ENCODE measurements around the gene TYMP. TPM values are rescaled to one million over a fixed set of nuclear protein-coding genes. Genes with fewer than 3 reads are reported as not detected.

Gene TYMP
- total RNA-seq, 1 donor from 2014 or later: 3.3 TPM

DNA sequence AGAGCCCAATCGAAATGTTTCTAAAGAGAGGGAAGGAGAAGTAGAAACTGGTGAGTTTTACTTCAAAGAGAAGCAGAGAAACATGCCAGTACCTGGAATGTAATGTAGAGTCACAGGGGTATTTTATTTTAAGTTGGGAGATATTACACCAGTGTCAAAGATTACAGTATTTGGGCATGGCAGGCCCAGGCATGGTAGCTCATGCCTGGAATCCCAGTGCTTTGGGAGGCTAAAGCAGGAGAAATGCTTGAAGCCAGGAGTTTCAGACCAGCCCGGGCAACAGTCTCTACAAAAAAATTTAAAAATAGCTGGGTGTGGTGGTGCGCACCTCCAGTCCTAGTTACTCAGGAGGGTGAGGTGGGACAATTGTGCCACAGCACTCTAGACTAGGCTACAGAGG is 30.2 kb upstream of the TYMP start:
- FAIRE-seq: no peak
- peaks cover 31% of the 10 kb centered on the region for H3K27me3 ChIP-seq (ENCODE audit: insufficient read depth, low read length)
- H3K36me3 Mint-ChIP-seq (ENCODE audit: low read depth, unreplicated experiment): no peaks in the 10 kb centered on the region
- H3K9me3 Mint-ChIP-seq (ENCODE audit: unreplicated experiment): no peaks in the 10 kb centered on the region
- TF ChIP-seq, protein P1, sequence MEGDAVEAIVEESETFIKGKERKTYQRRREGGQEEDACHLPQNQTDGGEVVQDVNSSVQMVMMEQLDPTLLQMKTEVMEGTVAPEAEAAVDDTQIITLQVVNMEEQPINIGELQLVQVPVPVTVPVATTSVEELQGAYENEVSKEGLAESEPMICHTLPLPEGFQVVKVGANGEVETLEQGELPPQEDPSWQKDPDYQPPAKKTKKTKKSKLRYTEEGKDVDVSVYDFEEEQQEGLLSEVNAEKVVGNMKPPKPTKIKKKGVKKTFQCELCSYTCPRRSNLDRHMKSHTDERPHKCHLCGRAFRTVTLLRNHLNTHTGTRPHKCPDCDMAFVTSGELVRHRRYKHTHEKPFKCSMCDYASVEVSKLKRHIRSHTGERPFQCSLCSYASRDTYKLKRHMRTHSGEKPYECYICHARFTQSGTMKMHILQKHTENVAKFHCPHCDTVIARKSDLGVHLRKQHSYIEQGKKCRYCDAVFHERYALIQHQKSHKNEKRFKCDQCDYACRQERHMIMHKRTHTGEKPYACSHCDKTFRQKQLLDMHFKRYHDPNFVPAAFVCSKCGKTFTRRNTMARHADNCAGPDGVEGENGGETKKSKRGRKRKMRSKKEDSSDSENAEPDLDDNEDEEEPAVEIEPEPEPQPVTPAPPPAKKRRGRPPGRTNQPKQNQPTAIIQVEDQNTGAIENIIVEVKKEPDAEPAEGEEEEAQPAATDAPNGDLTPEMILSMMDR (IDR thresholded peaks at IDR 0.05; ENCODE audit: insufficient read depth, low read depth, low read length): no peak
- TF ChIP-seq EZH2 (IDR thresholded peaks at IDR 0.05; ENCODE audit: insufficient read depth, low read length): no peak
- no peaks in the 10 kb centered on the region for H3K36me3 ChIP-seq (ENCODE audit: insufficient read depth, low read length)
- H3K27ac ChIP-seq (ENCODE audit: low read depth, low read length): no peak overlapping the region
- H3K4me1 ChIP-seq (ENCODE audit: insufficient read depth, low read length): peaks cover 4% of the 10 kb centered on the region
- no peaks in the 10 kb centered on the region for H4K20me1 ChIP-seq (ENCODE audit: insufficient read depth, low read length)
- no peak for DNase-seq (ENCODE audit: low read depth)
- H3K27ac Mint-ChIP-seq (ENCODE audit: unreplicated experiment): no peak overlapping the region
- H3K4me1 Mint-ChIP-seq (ENCODE audit: low read depth, unreplicated experiment): peaks cover 5% of the 10 kb centered on the region
- no peaks in the 10 kb centered on the region for H3K79me2 ChIP-seq (ENCODE audit: insufficient read depth, low read length)
- H3K4me3 Mint-ChIP-seq (ENCODE audit: unreplicated experiment): no peak overlapping the region
- no peak overlapping the region for H3K4me3 ChIP-seq (ENCODE audit: insufficient read depth, low read depth, low read length)
- no peak overlapping the region for H2AFZ ChIP-seq (ENCODE audit: low read depth, low read length)
- H3K9ac ChIP-seq (ENCODE audit: low read length): no peak overlapping the region
- no peak overlapping the region for H3K4me2 ChIP-seq (ENCODE audit: low read length)
- no peaks in the 10 kb centered on the region for H3K9me3 ChIP-seq (ENCODE audit: insufficient read depth, low read depth, low read length)
- peaks cover 47% of the 10 kb centered on the region for H3K27me3 Mint-ChIP-seq (ENCODE audit: low read depth, unreplicated experiment)

DNA sequence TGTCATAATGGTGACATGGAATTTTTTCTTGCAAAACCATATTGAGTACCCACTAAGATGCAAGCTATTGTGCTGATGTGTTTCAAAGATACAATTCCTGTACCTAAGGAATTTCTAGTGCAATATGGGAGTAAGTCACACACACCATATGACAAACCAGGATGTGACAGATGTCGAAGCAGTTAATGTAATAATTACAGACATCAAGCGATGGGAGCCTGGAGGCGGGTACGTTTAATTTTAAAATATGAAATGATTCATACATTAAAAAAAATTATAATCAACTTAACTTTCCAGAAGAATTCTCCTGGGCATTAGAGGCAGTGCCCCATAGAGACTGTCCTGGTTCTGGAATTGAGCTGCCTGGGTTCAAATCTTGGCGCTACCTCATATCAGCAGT is 26.9 kb upstream of the TYMP start:
- no peak for FAIRE-seq
- no peaks in the 10 kb centered on the region for H4K20me1 ChIP-seq (ENCODE audit: insufficient read depth, low read length)

GRCh38 chr22:50553310-50553709 is 23.5 kb upstream of the TYMP start:
- DNase-seq (ENCODE audit: low read depth) (no peak), FAIRE-seq (no peak)
- Histone ChIP-seq H3K27ac (ENCODE audit: low read depth, low read length) (no peak overlapping the region), H3K27me3 (ENCODE audit: insufficient read depth, low read length) (peaks cover 36% of the 10 kb centered on the region), H3K79me2 (ENCODE audit: insufficient read depth, low read length) (no peaks in the 10 kb centered on the region), H3K36me3 (ENCODE audit: insufficient read depth, low read length) (no peaks in the 10 kb centered on the region), H2AFZ (ENCODE audit: low read depth, low read length) (no peak overlapping the region), H3K9me3 (ENCODE audit: insufficient read depth, low read depth, low read length) (no peaks in the 10 kb centered on the region), H3K4me1 (ENCODE audit: insufficient read depth, low read length) (no peaks in the 10 kb centered on the region), H3K9ac (ENCODE audit: low read length) (no peak overlapping the region), H3K4me2 (ENCODE audit: low read length) (no peak overlapping the region), H4K20me1 (ENCODE audit: insufficient read depth, low read length) (no peaks in the 10 kb centered on the region), H3K4me3 (ENCODE audit: insufficient read depth, low read depth, low read length) (no peak overlapping the region)
- Mint-ChIP-seq H3K4me3 (ENCODE audit: unreplicated experiment) (no peak overlapping the region), H3K27me3 (ENCODE audit: low read depth, unreplicated experiment) (peaks cover 35% of the 10 kb centered on the region), H3K9me3 (ENCODE audit: unreplicated experiment) (no peaks in the 10 kb centered on the region), H3K27ac (ENCODE audit: unreplicated experiment) (no peak overlapping the region), H3K4me1 (ENCODE audit: low read depth, unreplicated experiment) (no peaks in the 10 kb centered on the region), H3K36me3 (ENCODE audit: low read depth, unreplicated experiment) (no peaks in the 10 kb centered on the region)
- TF ChIP-seq EZH2 (IDR thresholded peaks at IDR 0.05; ENCODE audit: insufficient read depth, low read length): no peak
- TF ChIP-seq, protein P1 (IDR thresholded peaks at IDR 0.05; ENCODE audit: insufficient read depth, low read depth, low read length): no peak

More for the DNA sequence above, 26.9 kb upstream of the TYMP start:
- no peak overlapping the region for H3K4me3 Mint-ChIP-seq (ENCODE audit: unreplicated experiment)
- Histone ChIP-seq H3K9ac (ENCODE audit: low read length) (no peak overlapping the region), H3K79me2 (ENCODE audit: insufficient read depth, low read length) (no peaks in the 10 kb centered on the region), H3K4me2 (ENCODE audit: low read length) (no peak overlapping the region), H3K27me3 (ENCODE audit: insufficient read depth, low read length) (peaks cover 29% of the 10 kb centered on the region), H3K27ac (ENCODE audit: low read depth, low read length) (no peak overlapping the region), H3K9me3 (ENCODE audit: insufficient read depth, low read depth, low read length) (no peaks in the 10 kb centered on the region), H3K36me3 (ENCODE audit: insufficient read depth, low read length) (no peaks in the 10 kb centered on the region), H2AFZ (ENCODE audit: low read depth, low read length) (no peak overlapping the region), H3K4me1 (ENCODE audit: insufficient read depth, low read length) (no peaks in the 10 kb centered on the region), H3K4me3 (ENCODE audit: insufficient read depth, low read depth, low read length) (no peak overlapping the region)
- peaks cover 5% of the 10 kb centered on the region for H3K4me1 Mint-ChIP-seq (ENCODE audit: low read depth, unreplicated experiment)
- TF ChIP-seq, protein P1 (IDR thresholded peaks at IDR 0.05; ENCODE audit: insufficient read depth, low read depth, low read length): no peak
- no peak for TF ChIP-seq EZH2 (IDR thresholded peaks at IDR 0.05; ENCODE audit: insufficient read depth, low read length)
- no peaks in the 10 kb centered on the region for H3K36me3 Mint-ChIP-seq (ENCODE audit: low read depth, unreplicated experiment)
- no peak overlapping the region for H3K27ac Mint-ChIP-seq (ENCODE audit: unreplicated experiment)
- H3K9me3 Mint-ChIP-seq (ENCODE audit: unreplicated experiment): no peaks in the 10 kb centered on the region
- DNase-seq (ENCODE audit: low read depth): no peak
- peaks cover 35% of the 10 kb centered on the region for H3K27me3 Mint-ChIP-seq (ENCODE audit: low read depth, unreplicated experiment)
